Stromal cell of bone marrow (primary cell): ENCODE data around the gene LRRC46.

ENCODE experiments used
- DNase-seq: peaks from one replicate; pipeline ENCODE4 v3.0.0-alpha.2; 2012; ENCODE audit warnings: low read depth

LRRC46 gene

GRCh38 chr17:47851764-47852112, 20.3 kb downstream of the LRRC46 start:
- no peak for DNase-seq

GRCh38 chr17:47852113-47852949, 20.9 kb downstream of the LRRC46 start:
- DNase-seq, result no peak

GRCh38 chr17:47853616-47854015, 22.1 kb downstream of the LRRC46 start:
- DNase-seq, result no peak

DNA sequence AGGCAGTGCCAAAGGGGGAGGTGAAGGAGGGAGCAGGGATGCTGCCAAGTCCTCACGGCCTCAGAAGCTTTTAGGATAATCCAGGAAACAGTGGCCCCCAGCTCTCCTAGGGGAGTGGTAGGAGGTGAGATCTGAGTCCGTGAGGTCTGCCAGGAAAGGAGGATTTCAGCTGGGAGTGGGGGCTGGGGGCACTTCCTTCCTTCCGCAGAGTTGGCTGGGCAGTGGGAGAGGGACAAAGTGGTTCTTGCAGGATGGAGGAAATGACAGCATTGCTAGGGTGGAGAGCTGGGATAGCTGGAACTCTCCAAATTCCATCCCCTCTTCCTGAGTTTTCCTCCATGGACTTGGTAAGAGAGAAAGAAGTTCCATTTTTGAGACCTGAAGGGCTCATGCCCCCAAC, 24.3 kb downstream of the LRRC46 start:
- no peak for DNase-seq

DNA sequence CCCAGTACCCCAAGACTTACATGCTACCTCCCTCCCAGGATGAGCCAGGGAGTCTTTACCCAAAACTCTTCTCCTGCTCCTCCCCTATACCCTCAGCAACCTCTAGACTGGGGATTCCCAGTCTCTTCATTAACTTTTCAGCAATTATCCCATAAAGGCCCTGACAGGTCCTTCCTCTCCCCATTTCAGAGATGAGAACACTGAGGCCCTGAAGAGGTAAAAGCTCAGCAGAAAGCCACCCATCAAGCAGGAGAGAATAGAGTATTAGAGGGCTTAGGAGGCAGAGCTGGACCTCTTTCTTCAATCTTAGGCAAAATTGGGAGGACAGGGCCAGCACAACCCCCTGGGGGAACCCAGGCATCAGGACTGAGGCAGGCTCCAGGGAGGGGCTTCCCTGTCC, 25.4 kb downstream of the LRRC46 start:
- DNase-seq, result no peak

- no peak for DNase-seq
Observed at GRCh38 chr17:47857551-47858455, 26.3 kb downstream of the LRRC46 start.

GRCh38 chr17:47860386-47860785, 28.9 kb downstream of the LRRC46 start:
- no peak for DNase-seq

- DNase-seq, result peak; percentile 64
Observed at GRCh38 chr17:47862621-47863440, 31.4 kb downstream of the LRRC46 start.

DNA sequence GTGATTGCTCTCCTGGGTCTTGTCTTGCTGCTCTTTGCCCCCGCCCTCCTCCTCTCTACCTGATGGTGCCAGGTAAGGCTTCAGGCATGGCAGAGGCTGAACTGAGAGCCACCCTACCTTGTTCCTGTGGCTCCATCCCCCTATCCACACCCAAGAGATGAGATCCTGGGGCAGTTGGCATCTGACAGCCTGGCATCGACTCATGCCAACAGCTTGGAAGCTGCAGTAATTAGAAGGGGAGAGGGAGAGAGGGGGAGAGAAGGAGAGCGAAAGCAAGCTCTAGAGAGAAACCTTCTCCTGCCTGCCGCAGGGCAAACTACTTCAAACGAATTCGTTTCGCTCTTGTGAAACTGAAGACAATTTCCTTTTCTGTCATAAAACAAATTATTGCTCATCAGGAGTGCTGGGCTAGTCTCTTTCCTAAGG, 33.3 kb downstream of the LRRC46 start:
- DNase-seq, result no peak

- no peak for DNase-seq
Observed at GRCh38 chr17:47866941-47867340, 35.5 kb downstream of the LRRC46 start.

- no peak for DNase-seq
Observed at GRCh38 chr17:47867813-47868533, 36.5 kb downstream of the LRRC46 start.

DNA sequence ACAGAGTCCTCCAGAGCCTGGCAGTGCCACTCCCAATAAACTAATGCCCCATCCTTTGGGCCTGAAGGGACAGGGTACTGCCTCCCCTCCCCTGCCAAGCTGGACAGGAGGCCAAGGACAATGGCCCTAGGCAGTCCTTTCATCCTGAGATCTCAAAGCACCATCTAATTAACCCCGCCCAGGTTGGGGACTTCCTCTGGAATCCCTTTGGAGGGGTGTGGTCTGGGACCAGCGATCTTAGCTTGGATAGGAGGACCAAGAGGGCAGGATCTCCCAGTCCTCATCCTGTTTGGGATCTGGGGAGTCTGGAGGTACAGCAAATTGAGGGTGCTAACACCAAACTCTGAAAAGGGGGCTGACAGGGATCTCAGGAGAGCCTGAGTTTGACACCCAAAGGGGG, 37.6 kb downstream of the LRRC46 start:
- DNase-seq, result no peak

GRCh38 chr17:47870056-47870455, 38.6 kb downstream of the LRRC46 start:
- DNase-seq, result no peak

DNA sequence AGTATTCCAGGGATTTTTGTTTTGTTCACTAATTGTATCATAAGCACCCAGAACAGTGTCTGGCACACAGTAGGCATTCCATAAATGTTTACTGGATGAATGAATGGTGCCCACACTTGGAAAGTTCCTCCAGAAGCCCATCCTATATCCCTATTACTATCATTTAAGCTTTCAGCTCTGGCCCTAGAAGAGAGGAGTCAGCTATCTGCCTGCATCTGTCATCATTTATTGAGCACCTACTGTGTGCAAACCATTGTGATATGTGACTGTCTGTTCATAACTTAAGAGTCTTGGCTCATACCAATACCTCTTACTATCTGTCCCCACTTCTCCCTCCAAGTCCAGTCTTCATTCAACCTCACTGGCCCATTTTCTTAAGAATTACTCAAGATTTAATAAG, 39.6 kb downstream of the LRRC46 start:
- no peak for DNase-seq

DNA sequence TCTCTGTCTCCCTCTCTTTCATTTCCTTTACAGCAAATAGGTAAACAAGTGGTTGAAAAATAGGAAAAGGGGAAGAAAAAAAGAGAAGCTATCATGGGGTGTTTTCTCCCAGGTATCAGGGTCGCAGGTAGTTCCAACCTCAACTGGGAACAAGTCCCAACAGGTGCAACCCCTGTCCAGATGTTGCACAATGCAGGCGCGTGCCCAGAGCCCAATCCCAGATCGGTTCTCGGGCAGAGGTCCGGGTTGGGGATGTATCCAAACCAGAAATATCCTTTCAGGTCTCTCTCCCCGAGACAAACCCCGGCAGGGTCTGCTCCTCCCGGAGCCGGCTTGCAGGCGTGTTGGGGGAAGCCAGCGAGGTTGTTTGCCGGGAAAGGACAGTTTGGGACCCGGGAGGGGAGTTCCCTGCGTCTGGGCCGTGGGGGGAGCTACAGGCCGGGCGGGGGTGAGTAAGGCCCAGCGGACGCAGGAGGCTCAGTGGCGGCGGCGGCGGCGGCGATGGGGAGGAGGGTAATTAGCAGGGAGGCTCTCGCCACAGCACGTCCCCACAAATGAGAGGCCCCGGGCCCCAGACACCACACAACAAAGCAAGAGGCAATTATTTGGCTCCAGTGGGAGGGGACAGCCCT, 40.7 kb downstream of the LRRC46 start:
- no peak for DNase-seq

- no peak for DNase-seq
Observed at GRCh38 chr17:47872651-47873161, 41.2 kb downstream of the LRRC46 start.

DNA sequence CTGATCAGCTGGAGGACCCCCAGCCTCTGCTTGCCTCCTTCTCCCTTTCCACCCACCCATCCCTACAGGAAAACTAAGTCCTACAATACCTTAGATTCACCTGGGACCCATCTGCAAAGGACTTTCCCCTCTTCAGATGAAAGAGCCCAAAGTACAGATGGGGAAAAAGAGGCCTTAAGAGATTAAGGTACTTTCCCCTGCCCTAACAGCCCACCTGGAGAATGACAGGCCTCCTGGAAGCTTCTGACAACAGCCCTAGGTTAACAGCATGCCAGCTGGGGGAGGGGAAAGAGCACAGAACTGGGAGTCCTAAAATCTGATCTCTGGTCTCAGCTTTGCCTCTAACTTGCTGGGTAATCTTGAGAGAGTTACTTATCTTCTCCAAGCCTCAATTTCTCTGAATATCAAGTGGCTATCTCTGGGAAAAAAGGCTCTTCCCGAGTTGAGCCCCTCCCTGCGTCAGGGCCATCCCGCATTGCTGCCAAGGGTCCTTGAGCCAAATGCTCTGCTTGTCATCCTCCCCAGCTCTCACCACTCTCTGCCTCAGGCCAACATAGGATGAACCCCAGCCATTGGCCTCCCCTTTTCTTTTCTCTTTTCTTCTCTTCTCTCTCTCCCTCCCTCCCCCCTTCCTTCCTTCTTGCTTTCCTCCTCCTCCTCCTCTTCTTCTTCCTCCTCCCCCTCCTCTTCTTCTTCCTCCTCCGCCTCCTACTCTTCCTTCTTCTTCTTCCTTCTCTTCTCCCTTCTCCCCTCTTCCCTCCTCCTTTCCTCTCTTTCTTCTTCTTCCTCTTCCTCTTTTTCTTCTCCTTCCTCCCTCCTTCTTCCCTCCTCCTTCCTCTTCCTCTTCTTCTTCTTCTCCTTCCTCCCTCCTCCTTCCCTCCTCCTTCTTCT, 42.0 kb downstream of the LRRC46 start:
- no peak for DNase-seq

DNA sequence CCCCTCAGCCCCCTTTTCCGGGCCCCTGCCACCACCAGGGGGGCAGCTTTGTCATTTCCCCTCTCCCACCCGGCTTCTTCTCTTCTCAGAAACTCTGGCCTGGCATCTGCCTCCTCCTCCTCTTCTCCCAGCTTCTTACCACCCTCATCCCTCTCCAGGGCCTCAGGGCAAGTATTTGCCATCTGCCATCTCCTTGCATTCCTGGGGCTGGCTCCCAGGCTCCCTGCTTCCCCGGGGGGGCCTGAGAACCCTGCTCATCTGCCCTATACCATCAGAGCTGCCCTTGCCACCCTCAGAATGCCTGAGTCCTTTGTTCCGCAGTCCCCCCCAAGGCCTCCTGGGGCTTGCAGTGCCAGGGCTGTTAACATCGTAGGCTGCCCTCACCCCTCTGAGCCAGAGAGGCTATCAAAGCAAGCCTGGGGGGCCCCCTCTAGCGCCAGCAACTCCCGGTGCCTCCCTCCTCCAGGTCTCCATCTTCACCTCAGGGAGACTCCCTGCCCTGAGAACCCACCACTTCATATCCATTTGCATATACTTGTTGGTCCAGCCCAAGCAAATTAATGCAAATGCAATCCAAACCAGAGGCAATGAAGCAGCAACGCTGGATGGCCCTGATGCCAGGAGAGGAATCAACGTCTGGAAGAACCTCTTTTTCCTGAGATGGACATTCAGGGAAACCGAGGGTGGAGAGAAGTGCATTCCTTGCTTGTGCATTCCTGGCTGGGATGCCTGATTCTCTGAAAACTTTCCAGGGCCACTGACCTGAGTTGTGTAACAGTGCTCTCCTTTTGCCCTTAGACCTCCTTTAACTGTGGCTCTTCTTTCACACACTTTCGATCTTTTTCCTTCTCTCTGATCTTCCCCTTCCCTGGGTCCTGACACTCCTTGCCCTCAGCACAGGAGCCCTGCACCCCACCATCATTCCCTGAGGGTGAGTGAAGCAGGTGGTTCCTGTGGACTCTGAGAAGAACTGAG, 43.8 kb downstream of the LRRC46 start:
- no peak for DNase-seq
